ENCODE results near the gene ST7. TPM values are rescaled to one million over a fixed set of nuclear protein-coding genes. Genes with fewer than 3 reads are reported as not detected.
A peak's percentile ranks its signal among the peaks of the same experiment; 100 is the strongest.

Gene ST7
- total RNA-seq, 1 experiment from 2014 or later: 38.2 TPM

DNA sequence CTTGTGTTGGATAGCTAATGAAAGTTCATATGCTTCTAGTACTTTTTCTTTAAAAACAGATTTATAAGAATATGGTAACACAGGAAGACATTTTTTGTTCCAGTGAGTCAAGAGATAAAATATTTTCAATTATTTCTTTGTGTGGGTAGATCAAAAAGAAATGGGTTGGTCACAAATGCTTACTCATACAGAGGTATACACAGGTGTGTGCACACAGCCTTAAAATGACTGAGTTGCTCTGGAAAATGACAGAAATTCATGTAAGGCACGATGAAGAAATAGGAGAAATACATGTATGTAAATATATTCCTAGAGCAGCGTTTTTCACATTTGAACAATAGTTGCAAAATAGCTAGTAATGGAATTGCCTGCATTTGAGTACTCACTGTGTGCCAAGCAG is 66.0 kb downstream of the ST7 start:
- Mint-ChIP-seq H3K27ac (ENCODE audit: unreplicated experiment) (no peak overlapping the region), H3K9me3 (ENCODE audit: unreplicated experiment) (no peaks in the 10 kb centered on the region), H3K36me3 (ENCODE audit: insufficient read depth, unreplicated experiment) (no peaks in the 10 kb centered on the region), H3K27me3 (ENCODE audit: insufficient read depth, unreplicated experiment) (no peaks in the 10 kb centered on the region), H3K4me3 (ENCODE audit: unreplicated experiment) (no peak overlapping the region), H3K4me1 (ENCODE audit: low read depth, unreplicated experiment) (peaks cover 14% of the 10 kb centered on the region)
- Histone ChIP-seq H3K36me3 (ENCODE audit: control insufficient read depth, insufficient read depth, low read length) (no peaks in the 10 kb centered on the region), H3K4me1 (peaks cover 10% of the 10 kb centered on the region; the same call in 1 of the 2 replicates), H3K27me3 (replicated peaks; ENCODE audit: control insufficient read depth, insufficient read depth, low read length) (no peaks in the 10 kb centered on the region), H3K4me3 (ENCODE audit: low read depth, low read length) (no peak overlapping the region), H3K9me3 (no peaks in the 10 kb centered on the region)
- POLR2A ChIA-PET: no interaction called here
- intact Hi-C loops (cut with micrococcal nuclease; ENCODE audit: unreplicated experiment): no loop called here
- CTCF ChIA-PET: no interaction called here
- no peak for DNase-seq
- TF ChIP-seq, protein P1, sequence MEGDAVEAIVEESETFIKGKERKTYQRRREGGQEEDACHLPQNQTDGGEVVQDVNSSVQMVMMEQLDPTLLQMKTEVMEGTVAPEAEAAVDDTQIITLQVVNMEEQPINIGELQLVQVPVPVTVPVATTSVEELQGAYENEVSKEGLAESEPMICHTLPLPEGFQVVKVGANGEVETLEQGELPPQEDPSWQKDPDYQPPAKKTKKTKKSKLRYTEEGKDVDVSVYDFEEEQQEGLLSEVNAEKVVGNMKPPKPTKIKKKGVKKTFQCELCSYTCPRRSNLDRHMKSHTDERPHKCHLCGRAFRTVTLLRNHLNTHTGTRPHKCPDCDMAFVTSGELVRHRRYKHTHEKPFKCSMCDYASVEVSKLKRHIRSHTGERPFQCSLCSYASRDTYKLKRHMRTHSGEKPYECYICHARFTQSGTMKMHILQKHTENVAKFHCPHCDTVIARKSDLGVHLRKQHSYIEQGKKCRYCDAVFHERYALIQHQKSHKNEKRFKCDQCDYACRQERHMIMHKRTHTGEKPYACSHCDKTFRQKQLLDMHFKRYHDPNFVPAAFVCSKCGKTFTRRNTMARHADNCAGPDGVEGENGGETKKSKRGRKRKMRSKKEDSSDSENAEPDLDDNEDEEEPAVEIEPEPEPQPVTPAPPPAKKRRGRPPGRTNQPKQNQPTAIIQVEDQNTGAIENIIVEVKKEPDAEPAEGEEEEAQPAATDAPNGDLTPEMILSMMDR (IDR thresholded peaks at IDR 0.05; ENCODE audit: insufficient read depth in 1 of 2, low read depth in 1 of 2, low read length in 1 of 2, severe bottlenecking in 1 of 2, unreplicated experiment in 1 of 2): no peak
- BruUV-seq (replicated peaks): no TSS peak

DNA sequence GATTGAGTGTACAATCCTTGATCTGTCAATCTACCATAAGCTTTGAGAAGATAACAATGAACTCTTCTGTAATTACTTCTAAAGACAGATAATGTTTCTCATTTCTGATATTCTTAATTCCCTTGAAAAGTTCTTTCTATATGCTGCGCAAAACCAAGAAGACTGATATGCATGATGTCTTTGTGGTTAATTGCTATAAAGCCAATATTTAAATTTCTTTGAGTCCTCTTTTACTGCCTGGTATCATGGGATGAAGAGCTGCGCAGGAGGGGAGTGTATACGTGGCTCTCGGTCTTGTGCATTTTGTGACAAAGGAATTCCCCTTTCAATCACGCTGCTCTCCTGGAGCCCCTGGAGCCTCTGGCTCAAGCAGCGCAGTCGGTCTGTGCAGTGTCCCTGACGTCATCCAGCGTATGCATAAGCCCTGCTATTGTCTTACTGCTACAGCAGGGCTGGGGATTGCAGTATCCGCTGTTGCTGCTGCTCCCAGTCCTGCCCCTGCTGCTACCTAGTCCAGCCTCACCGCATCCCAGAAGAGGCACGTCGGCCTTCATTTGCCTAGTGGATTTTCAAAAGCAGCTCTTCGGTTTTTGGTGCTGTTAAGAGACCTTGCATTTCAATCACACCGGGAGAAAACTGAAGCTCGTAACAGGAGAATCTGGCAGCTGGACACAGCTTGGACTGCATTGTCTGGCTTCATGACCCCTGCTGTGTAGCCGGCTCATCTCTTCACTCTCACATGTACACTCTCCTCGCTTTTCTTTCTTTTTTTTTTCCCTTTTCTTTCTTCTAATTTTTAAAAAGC is 66.7 kb downstream of the ST7 start:
- no peaks in the 10 kb centered on the region for H3K36me3 Mint-ChIP-seq (ENCODE audit: insufficient read depth, unreplicated experiment)
- no peak overlapping the region for H3K4me3 Mint-ChIP-seq (ENCODE audit: unreplicated experiment)
- peak; percentile 28 to 47 for DNase-seq
- ChIA-PET POLR2A (no interaction called here), CTCF (no interaction called here)
- peaks cover 14% of the 10 kb centered on the region for H3K4me1 Mint-ChIP-seq (ENCODE audit: low read depth, unreplicated experiment)
- H3K9me3 Mint-ChIP-seq (ENCODE audit: unreplicated experiment): no peaks in the 10 kb centered on the region
- H3K27ac Mint-ChIP-seq (ENCODE audit: unreplicated experiment): no peak overlapping the region
- intact Hi-C loops (cut with micrococcal nuclease; ENCODE audit: unreplicated experiment): no loop called here
- Histone ChIP-seq H3K4me3 (ENCODE audit: low read depth, low read length) (no peak overlapping the region), H3K27me3 (replicated peaks; ENCODE audit: control insufficient read depth, insufficient read depth, low read length) (no peaks in the 10 kb centered on the region), H3K9me3 (no peaks in the 10 kb centered on the region), H3K36me3 (ENCODE audit: control insufficient read depth, insufficient read depth, low read length) (no peaks in the 10 kb centered on the region), H3K4me1 (peaks cover 10% of the 10 kb centered on the region; the same call in 1 of the 2 replicates)
- BruUV-seq (replicated peaks): no TSS peak
- TF ChIP-seq, protein P1 (IDR thresholded peaks at IDR 0.05; ENCODE audit: insufficient read depth in 1 of 2, low read depth in 1 of 2, low read length in 1 of 2, severe bottlenecking in 1 of 2, unreplicated experiment in 1 of 2): no peak
- no peaks in the 10 kb centered on the region for H3K27me3 Mint-ChIP-seq (ENCODE audit: insufficient read depth, unreplicated experiment)

DNA sequence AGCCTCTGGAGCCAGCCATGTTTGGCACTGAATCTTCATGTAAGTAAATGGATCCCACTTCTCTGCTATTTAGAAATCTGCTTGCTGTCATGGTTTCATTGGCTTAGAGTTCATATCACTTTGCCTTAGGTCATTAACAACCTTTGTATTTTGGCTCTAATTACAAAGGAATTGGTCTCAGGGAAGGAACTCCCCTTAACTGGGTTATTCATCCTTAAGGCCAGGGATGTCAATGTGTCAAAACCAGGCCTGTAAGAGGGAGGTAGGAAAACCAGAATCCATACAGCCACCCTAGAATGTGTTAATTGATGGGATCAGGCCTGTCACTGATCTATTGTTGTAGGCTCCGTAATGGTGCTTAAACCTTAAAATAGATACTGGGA is 67.3 kb downstream of the ST7 start:
- BruUV-seq (replicated peaks): no TSS peak
- H3K4me3 ChIP-seq (ENCODE audit: low read depth, low read length): no peak overlapping the region

More for the DNA sequence above, 67.3 kb downstream of the ST7 start:
- Mint-ChIP-seq H3K36me3 (ENCODE audit: insufficient read depth, unreplicated experiment) (no peaks in the 10 kb centered on the region), H3K9me3 (ENCODE audit: unreplicated experiment) (no peaks in the 10 kb centered on the region), H3K27me3 (ENCODE audit: insufficient read depth, unreplicated experiment) (no peaks in the 10 kb centered on the region), H3K27ac (ENCODE audit: unreplicated experiment) (no peak overlapping the region), H3K4me3 (ENCODE audit: unreplicated experiment) (no peak overlapping the region), H3K4me1 (ENCODE audit: low read depth, unreplicated experiment) (peaks cover 14% of the 10 kb centered on the region)
- H3K36me3 ChIP-seq (ENCODE audit: control insufficient read depth, insufficient read depth, low read length): no peaks in the 10 kb centered on the region
- no peaks in the 10 kb centered on the region for H3K9me3 ChIP-seq
- intact Hi-C loops (cut with micrococcal nuclease; ENCODE audit: unreplicated experiment): no loop called here
- ChIA-PET POLR2A (no interaction called here), CTCF (no interaction called here)
- no peak for DNase-seq
- TF ChIP-seq, protein P1 (IDR thresholded peaks at IDR 0.05; ENCODE audit: insufficient read depth in 1 of 2, low read depth in 1 of 2, low read length in 1 of 2, severe bottlenecking in 1 of 2, unreplicated experiment in 1 of 2): no peak
- no peaks in the 10 kb centered on the region for H3K27me3 ChIP-seq (replicated peaks; ENCODE audit: control insufficient read depth, insufficient read depth, low read length)
- peaks cover 10% of the 10 kb centered on the region; the same call in 1 of the 2 replicates for H3K4me1 ChIP-seq
